GM19468 (cell line): ENCODE results near the gene RASSF10.
"Not testable (repeated sequence)": the region's sequence is repeated elsewhere in the genome, so short reads cannot be mapped to it uniquely, and the experiment has no call there.

ENCODE experiments used
- ATAC-seq: cut with Tn5 transposase; IDR thresholded peaks from one replicate; pipeline ENCODE4 v1.9.1; 2021; ENCODE audit warnings: mild to moderate bottlenecking, moderate library complexity, moderate number of reproducible peaks; ENCODE audit not compliant: unreplicated experiment; ENCODE audit errors: extremely low read depth

The RASSF10 gene

DNA sequence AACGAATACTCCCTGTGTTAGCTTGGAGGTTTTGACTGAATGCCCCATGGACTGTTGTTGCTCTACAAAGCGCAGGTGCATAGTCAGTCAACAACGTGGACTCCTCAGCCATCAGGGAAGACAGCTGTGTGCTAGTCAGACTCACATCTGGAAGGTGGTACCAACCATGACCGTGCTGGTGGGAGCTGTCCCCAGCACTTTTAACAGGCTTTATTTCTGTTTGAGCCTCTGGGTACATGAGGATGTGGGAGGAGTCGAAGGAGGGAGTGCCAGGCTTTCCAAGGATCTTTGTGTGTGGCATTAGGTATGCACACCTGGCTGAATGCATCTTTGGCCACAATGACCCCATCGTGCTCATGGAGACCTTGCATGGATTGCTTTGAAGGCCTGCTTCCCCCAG lies 6.6 kb downstream of the RASSF10 start:
- no peak for ATAC-seq

DNA sequence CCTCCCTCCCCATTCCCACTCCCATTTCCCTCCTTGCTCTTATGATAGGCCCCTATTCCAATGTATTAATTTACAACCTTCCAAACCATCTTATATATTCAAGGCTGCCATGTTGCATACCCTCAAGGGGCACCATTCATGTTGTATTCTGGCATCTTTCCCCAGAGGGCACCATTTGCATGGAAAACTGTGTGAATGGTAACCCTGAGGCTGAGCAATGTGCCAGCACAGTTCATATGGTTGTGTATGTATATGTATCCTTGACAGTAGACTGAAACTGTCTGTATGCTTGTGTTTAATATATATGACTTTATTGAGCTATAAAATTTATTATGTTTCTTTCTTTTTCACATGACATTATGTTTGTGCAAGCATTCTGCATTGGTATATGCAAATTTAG lies 7.3 kb downstream of the RASSF10 start:
- ATAC-seq = no peak

DNA sequence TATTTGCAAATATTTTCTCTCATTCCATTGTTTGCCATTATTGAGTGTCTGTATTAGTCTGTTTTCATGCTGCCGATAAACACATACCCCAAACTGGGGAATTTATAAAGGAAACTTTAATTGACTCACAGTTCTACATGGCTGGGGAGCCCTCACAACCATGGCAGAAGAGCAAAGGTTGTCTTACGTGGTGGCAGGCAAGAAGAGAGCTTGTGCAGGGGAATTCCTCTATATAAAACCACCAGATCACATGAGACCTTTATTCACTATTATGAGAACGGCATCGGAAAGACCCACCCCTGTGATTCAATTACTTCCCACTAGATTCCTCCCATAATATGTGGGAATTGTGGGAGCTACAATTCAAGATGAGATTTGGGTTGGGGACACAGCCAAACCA lies 10.2 kb downstream of the RASSF10 start:
- no peak for ATAC-seq

- ATAC-seq = no peak
Observed at GRCh38 chr11:13023423-13023822, 14.3 kb downstream of the RASSF10 start.

DNA sequence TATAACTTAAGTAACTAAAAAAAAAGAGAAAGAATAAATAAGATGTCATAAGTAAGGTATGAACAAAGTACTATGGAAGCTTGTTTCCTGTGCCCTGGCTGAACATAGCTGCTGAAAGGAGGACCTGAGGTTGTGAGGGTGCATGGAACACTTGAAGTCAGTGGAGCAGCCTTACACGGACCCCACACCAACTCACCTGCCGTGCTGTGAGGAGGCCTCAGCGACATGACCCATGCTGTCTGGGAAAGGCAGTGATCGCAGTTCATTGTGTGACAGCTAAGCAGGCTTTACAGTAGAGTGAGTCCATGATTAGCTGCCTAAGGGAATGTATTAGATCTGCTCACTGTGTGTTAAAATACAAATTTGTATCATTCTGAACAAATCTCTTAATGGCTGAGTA lies 17.6 kb downstream of the RASSF10 start:
- no peak for ATAC-seq

DNA sequence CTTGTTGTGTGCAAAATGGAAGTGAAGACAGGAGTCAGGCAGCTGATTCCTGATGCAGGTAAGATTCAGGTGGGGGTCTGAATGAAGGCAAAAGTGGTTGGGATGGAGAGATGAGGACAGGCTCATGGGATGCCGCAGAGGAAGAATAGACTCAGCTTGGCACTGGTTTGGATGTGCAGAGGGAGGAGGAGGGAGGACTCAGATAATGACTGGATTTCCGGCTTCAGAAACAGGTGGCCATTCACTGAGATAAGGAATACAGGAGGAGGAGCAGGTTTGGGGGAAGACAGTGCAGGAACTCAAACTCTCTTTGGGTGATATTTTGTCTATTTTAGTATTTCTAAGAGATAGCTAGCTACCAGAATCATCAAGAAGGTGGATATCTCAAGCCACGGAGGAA lies 19.2 kb downstream of the RASSF10 start:
- no peak for ATAC-seq

GRCh38 chr11:13029872-13030271 lies 20.8 kb downstream of the RASSF10 start:
- no peak for ATAC-seq

- ATAC-seq = no peak
Observed at GRCh38 chr11:13030857-13031256, 21.7 kb downstream of the RASSF10 start.

DNA sequence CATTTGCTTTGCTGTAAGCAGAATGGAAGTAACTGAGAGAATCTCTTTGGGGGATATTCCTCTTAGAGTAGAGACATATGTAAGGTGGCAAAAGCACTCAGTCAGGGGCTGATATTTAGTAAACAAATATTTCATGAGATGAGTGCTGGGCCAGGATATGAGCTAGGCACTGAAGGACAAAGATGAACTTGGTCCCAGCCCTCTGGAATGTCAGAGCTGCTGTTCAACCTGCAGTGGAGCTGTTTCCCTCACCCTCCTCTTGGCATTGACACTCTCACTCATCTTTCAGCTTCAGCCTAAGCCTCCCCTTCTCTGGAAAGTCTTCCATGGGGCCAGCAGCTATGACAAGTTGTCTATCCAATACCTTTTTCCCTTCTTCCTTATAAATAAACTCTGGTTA lies 22.2 kb downstream of the RASSF10 start:
- no peak for ATAC-seq

DNA sequence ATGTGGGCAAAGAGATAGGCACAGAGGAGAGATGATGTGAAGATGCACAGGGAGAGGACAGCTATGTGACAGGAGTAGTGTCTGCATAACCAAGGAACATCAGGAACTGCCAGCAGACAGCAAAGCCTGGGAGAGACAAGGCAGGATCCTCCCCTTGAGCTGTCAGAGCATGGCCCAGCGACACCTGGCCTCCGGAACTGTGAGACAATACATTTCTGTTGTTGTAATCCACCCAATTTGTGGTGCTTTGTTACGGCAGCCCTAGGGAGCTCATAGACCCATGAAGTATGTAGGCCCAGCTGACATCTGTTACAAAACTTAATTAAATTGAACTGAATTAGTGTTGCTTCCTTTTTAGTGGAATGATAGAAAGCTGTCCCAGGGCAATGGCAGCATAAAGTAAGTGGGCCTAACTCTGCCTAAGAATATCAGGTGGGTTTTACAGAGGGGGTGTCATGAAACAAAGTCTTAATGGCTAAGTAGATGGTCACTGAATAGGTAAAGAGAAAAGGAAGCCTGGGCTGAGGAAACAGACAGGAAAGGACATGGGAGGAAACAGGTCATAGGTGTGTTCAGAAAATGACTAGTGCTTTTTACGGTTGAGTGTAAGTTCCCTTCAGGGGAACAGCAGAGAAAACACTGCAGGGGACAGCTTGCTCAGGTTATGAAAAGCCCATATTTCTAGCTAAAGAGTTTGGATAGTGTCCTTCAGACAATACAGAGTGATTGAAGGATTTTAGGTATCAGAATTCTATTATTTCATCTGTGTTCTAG lies 24.8 kb downstream of the RASSF10 start:
- no peak for ATAC-seq

DNA sequence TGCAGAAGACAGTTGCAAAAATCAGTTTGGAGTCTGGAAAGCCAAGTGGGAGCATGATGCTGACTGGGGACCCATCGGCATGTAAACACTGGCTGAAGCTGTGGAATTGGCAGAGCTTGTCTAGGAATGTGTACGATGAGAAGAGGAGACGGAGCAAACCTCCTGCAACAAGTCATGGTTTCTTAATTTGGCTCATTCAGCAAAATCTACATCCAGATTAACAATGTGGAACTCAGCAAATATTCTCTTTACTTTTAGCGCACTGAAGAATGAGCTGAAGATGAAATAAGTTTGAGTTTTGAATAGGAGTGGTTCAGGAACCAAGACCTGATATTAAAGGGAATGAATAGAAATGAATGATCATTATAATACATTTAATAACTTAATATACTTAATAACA lies 26.6 kb downstream of the RASSF10 start:
- no peak for ATAC-seq

GRCh38 chr11:13036235-13036634 lies 27.1 kb downstream of the RASSF10 start:
- ATAC-seq = no peak

DNA sequence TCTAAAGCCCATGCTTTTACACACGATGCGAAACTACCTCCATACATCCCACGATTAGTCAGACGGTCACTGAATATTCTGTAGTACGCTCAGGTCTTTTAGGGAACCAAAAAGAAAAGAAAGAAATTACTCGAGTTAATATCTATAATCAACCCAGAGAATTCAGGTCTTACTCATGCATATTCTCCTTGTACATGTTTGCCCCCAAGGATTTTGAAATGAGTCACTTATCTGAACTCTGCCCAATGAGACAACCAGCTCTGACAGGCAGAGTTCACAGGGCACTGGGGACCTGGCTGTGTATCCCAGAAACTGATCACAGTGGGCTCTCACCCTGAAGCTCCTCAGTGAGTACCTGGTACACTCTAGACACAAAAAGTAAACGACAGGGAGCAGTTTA lies 29.2 kb downstream of the RASSF10 start:
- ATAC-seq = no peak

GRCh38 chr11:13039126-13039525 lies 30.0 kb downstream of the RASSF10 start:
- no peak for ATAC-seq

DNA sequence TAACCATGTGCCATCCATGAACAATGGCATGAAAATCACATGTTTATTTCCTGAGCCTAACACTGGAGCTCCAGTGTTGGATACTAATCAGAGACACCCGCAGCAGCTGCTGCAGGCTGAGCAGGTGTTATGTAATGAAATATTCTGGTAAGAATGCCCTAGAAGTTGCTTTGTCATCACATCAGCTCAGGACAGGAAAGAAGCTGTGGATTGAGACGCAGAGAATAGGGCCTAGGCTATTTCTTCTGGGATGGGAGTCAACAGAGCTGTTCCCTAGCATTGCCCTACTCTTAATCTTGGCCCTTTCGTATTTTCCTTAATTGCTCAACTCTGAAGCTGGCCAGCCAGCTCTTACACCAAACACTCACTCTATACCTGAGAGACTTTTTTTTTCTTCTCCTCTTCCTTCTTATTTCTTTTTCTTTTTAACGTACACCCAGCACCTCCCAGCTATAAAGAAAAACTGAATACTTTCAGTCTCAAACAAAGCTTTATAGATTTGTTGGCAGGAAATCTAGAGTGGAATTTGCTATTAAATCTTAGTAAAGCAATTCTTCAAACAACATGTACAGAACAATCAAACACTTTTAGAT lies 31.9 kb downstream of the RASSF10 start:
- no peak for ATAC-seq

GRCh38 chr11:13042873-13043342 lies 33.8 kb downstream of the RASSF10 start:
- ATAC-seq = no peak

DNA sequence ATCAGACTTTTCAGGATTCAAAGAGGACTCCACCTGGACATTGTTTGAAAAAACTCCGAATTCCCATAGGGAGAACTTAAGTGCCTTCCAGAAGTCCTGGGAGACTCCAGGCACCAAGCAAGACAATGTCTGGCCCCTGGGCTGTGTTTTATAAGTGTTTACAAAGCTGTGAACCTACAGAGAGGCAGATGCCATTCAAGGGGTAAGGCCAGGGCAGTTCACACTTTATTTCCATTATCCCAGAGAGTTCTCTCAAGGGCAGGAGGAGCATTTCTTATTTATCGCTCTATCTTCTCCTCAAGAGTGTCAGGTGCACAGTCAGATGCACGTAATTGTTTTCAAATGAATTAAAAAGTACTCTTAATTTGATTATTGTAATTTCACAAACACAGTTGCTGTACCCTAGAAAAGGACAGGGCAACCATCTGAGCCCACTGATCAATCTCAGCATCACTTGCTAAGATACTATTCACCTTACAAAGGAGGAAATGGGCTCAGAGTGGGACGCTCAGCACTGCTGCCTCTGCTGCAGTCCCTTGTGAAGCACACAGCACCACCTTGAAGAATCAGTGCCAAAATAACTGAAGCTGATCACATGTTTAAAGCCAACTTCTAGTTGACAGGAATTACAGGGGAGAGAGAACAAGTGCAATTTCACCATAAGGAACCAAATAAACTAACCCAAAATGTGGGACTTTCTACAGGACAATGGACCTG lies 35.0 kb downstream of the RASSF10 start:
- no peak for ATAC-seq

- ATAC-seq = not testable (repeated sequence)
Observed at GRCh38 chr11:13045089-13045488, 36.0 kb downstream of the RASSF10 start.

DNA sequence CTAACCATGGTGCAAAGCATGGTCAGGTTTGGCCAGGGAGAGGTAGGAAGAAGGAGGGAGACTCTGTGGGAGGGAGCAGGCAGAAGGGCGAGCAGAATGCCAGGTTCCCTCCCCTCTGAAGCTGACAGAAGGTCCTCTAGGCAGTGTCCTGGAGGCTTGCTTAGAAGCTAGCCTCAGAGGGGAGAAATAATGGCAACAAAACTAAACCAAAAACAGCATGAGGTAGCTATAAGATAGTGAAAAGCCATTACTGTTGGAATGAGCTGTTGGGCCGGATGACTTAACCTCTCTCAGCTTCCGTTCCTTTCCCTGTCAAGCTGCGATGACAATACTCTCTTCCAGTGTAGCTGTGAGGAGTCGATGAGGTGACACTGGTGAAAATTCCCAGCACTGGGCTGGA lies 36.6 kb downstream of the RASSF10 start:
- no peak for ATAC-seq

DNA sequence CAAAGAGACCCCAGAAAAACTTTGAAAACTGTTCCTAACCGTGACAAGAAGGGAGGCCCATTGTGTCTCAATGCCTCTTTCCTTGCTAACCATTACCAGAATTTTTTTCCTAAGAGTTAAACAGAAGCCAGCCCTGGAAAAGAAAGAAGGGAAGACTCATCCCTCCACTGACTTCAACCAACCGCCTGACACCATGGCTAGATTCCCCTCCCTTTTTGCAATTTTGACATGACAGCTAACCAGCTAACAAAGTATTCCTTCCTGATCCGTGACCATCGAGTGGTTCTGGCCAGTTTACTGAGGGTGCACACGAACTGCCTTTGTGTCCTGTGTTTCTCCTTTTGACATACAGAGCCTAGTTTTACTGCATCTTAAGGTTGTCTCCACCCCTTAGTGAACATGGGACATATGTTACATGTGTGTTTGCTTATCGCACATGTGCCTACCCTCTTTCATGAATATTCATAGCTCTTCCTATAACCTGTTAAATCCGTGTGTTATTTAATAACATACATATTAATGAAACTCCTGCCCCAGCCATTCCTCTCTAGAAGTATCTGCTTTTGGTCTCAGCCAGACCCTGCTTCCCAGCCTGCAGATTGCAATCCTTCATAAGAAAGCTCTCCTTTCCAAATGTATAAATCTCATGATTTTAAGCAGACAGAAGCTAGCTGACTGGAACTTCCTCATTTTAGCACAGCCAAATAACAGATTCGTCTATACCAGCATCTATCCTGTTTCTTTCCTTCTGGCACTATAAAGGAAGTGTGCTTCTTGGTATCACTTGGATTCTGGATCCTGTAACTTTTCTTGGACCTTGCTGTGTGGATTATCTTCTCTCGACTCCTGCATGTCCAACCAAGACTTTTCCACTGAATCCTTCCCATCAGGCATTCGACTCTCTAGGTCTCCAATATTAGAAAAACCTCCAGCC lies 37.8 kb downstream of the RASSF10 start:
- ATAC-seq = no peak
